Caco-2 (cell line): Measurements from ENCODE around the gene PHF23. TPM values are rescaled to one million over a fixed set of nuclear protein-coding genes. Genes with fewer than 3 reads are reported as not detected.

ENCODE experiments used
- Bru-seq: library from RNA; stranded (reverse); fragments of 400-500 nt; gene quantifications from one replicate; lab custom pipeline; 2021; lab: Mats Ljungman, UMichigan
- BruChase-seq, 2 experiments: library from RNA; stranded (reverse); fragments of 400-500 nt; gene quantifications; one replicate each; lab custom pipeline; 2021; lab: Mats Ljungman, UMichigan
- BruUV-seq: library from RNA; stranded (reverse); fragments of 400-500 nt; replicated peaks from 2 replicates; lab custom pipeline; 2021; lab: Mats Ljungman, UMichigan
- CTCF ChIA-PET: fragments of 300-600 bp; sonication (Branson Sonifier 250); formaldehyde crosslinking; loops from one replicate; lab custom pipeline; 2022; ENCODE audit warnings: antibody characterized with exemption; lab: Charles Lee
- POLR2A ChIA-PET: fragments of 300-600 bp; sonication (Branson Sonifier 250); formaldehyde crosslinking; loops from one replicate; lab custom pipeline; 2022; ENCODE audit warnings: antibody characterized with exemption; lab: Charles Lee
- DNase-seq, 2 experiments: peaks; one replicate each; pipeline versions ENCODE4 v3.0.0 to v3.0.0-alpha.2; 2020 to 2022
- H3K27me3 ChIP-seq: replicated peaks from 2 replicates; pipeline ENCODE4 v1.6.0; 2011; ENCODE audit warnings: low read length; ENCODE audit not compliant: control insufficient read depth, insufficient read depth
- H3K36me3 ChIP-seq: 2 replicates; pipeline ENCODE4 v1.5.1; 2011; ENCODE audit warnings: low read length; ENCODE audit not compliant: control insufficient read depth, insufficient read depth
- H3K4me1 ChIP-seq: fragments of 250-450 bp; sonication (Bioruptor Pico); 2 replicates; pipeline ENCODE4 v1.5.1; 2020; ENCODE audit warnings: mild to moderate bottlenecking
- H3K4me3 ChIP-seq: 2 replicates; pipeline ENCODE4 v1.5.1; 2011; ENCODE audit warnings: low read depth, mild to moderate bottlenecking, control low read depth, low read length
- H3K9me3 ChIP-seq: fragments of 250-450 bp; sonication (Bioruptor Pico); 2 replicates; pipeline ENCODE4 v1.5.1; 2020; ENCODE audit warnings: mild to moderate bottlenecking, moderate library complexity
- H3K27ac Mint-ChIP-seq: one replicate; pipeline ENCODE4 v1.8.0; 2022; ENCODE audit warnings: mixed read lengths; ENCODE audit not compliant: unreplicated experiment
- H3K27me3 Mint-ChIP-seq: one replicate; pipeline ENCODE4 v1.8.0; 2022; ENCODE audit warnings: mixed read lengths; ENCODE audit not compliant: insufficient read depth, unreplicated experiment
- H3K36me3 Mint-ChIP-seq: one replicate; pipeline ENCODE4 v1.8.0; 2022; ENCODE audit warnings: mild to moderate bottlenecking, mixed read lengths; ENCODE audit not compliant: insufficient read depth, unreplicated experiment
- H3K4me1 Mint-ChIP-seq: one replicate; pipeline ENCODE4 v1.8.0; 2022; ENCODE audit warnings: low read depth, mixed read lengths; ENCODE audit not compliant: unreplicated experiment
- H3K4me3 Mint-ChIP-seq: one replicate; pipeline ENCODE4 v1.8.0; 2022; ENCODE audit warnings: mild to moderate bottlenecking, moderate library complexity, mixed read lengths; ENCODE audit not compliant: unreplicated experiment
- H3K9me3 Mint-ChIP-seq: one replicate; pipeline ENCODE4 v1.8.0; 2022; ENCODE audit warnings: mixed read lengths; ENCODE audit not compliant: unreplicated experiment
- CTCF ChIP-seq, 2 experiments: fragments of 200-600 bp in 1 of 2; IDR thresholded peaks; 1 replicate in 1 of 2; 2 replicates in 1 of 2; pipeline versions ENCODE4 v1.5.1 to v1.8.0; 2011 to 2022; ENCODE audit warnings: antibody characterized with exemption in 1 of 2, control low read depth in 1 of 2, inconsistent platforms in 1 of 2, low read depth in 1 of 2, low read length in 1 of 2, mild to moderate bottlenecking in 1 of 2, moderate library complexity in 1 of 2; ENCODE audit not compliant: insufficient read depth in 1 of 2, severe bottlenecking in 1 of 2, unreplicated experiment in 1 of 2
- intact Hi-C: fragments of 100-400 bp; cut with micrococcal nuclease; formaldehyde crosslinking; loops from one replicate; pipeline ENCODE4 v1.10.0; 2022; ENCODE audit not compliant: unreplicated experiment
- long read RNA-seq: library from polyadenylated mRNA; stranded (forward); transcript quantifications from one replicate; pipeline ENCODE4 v2.0.0, GENCODE V29; 2022
- total RNA-seq: library from RNA; stranded (reverse); gene quantifications from 2 replicates; pipeline ENCODE4 v1.2.3, GENCODE V29; 2022

The PHF23 gene
- 20.5 and 20.6 TPM in 2 replicates for total RNA-seq
- percentile 58 among the genes with signal in this experiment for Bru-seq, nascent RNA
- BruChase-seq, experiment 1, labeled RNA remaining after a 2-hour chase: percentile 86 among the genes with signal in this experiment
- BruChase-seq, experiment 2, labeled RNA remaining after a 6-hour chase: percentile 66 among the genes with signal in this experiment
- long read RNA-seq, transcript PHF23-201 (5 exons, 2,037 nt): major isoform, 33 of 46 reads
- long read RNA-seq, transcript PHF23-205 (5 exons, 1,768 nt): minor isoform, 5 of 46 reads
- long read RNA-seq, partial matches to known transcripts: 3 of 46 reads
- long read RNA-seq, other reads (novel, unspliced or antisense): 5 of 46 reads

GRCh38 chr17:7239091-7240027, at the start of gene PHF23:
Gene PHF23, minus strand, starts transcription at chr17:7239457. Its CDS starts 178 bp downstream, at chr17:7239279.
- peak within 1 kb of the TSS; percentile 94 for H3K4me3 Mint-ChIP-seq
- peak; percentile 93 to 96 for DNase-seq
- H3K4me1 Mint-ChIP-seq: peaks cover 22% of the 10 kb centered on the region
- no peaks in the 10 kb centered on the region for H3K9me3 ChIP-seq
- no peak for TF ChIP-seq CTCF (IDR thresholded peaks at IDR 0.05; ENCODE audit: insufficient read depth in 1 of 2, low read depth in 1 of 2, low read length in 1 of 2, severe bottlenecking in 1 of 2, unreplicated experiment in 1 of 2)
- H3K27me3 ChIP-seq: no peaks in the 10 kb centered on the region
- peaks cover 68% of the 10 kb centered on the region for H3K36me3 Mint-ChIP-seq
- BruUV-seq: no TSS peak
- intact Hi-C loops: loop anchor here (1.0 kb wide), 1 partner anchor 13 kb away; the partner anchor contains the start of gene ELP5
- H3K27ac Mint-ChIP-seq: peak within 1 kb of the TSS; percentile 82
- ChIA-PET POLR2A (no interaction called here), CTCF (interaction anchor here (0.7 to 1.4 kb wide), 3 partner anchors 19 to 70 kb away, joined by 3 to 4 read pairs (median 3); no protein-coding TSS in a partner anchor)
- H3K9me3 Mint-ChIP-seq: no peaks in the 10 kb centered on the region
- H3K4me1 ChIP-seq: peaks cover 6% of the 10 kb centered on the region; the same call in 1 of the 2 replicates
- H3K36me3 ChIP-seq: no peaks in the 10 kb centered on the region; the same call in 1 of the 2 replicates
- peaks cover 3% of the 10 kb centered on the region for H3K27me3 Mint-ChIP-seq
- H3K4me3 ChIP-seq: peak within 1 kb of the TSS; percentile 77

GRCh38 chr17:7285679-7286078, 46.4 kb upstream of the PHF23 start:
- Histone ChIP-seq H3K27me3 (no peaks in the 10 kb centered on the region), H3K4me3 (no peak overlapping the region), H3K4me1 (no peaks in the 10 kb centered on the region; the same call in 1 of the 2 replicates), H3K9me3 (no peaks in the 10 kb centered on the region), H3K36me3 (no peaks in the 10 kb centered on the region)
- intact Hi-C loops: no loop called here
- H3K27me3 Mint-ChIP-seq: no peaks in the 10 kb centered on the region
- no peak overlapping the region for H3K27ac Mint-ChIP-seq
- no peak for DNase-seq
- ChIA-PET CTCF (no interaction called here), POLR2A (no interaction called here)
- BruUV-seq: no TSS peak
- peaks cover 5% of the 10 kb centered on the region for H3K36me3 Mint-ChIP-seq
- H3K9me3 Mint-ChIP-seq: no peaks in the 10 kb centered on the region
- no peak overlapping the region for H3K4me3 Mint-ChIP-seq
- no peak for TF ChIP-seq CTCF (IDR thresholded peaks at IDR 0.05; ENCODE audit: insufficient read depth in 1 of 2, low read depth in 1 of 2, low read length in 1 of 2, severe bottlenecking in 1 of 2, unreplicated experiment in 1 of 2)
- H3K4me1 Mint-ChIP-seq: no peaks in the 10 kb centered on the region

- no peak for DNase-seq
- ChIA-PET CTCF (no interaction called here), POLR2A (no interaction called here)
- intact Hi-C loops: no loop called here
- H3K4me1 ChIP-seq: peaks cover 3% of the 10 kb centered on the region; the same call in 1 of the 2 replicates
- H3K9me3 Mint-ChIP-seq: no peaks in the 10 kb centered on the region
- peaks cover 5% of the 10 kb centered on the region for H3K36me3 Mint-ChIP-seq
- no peak for TF ChIP-seq CTCF (IDR thresholded peaks at IDR 0.05; ENCODE audit: insufficient read depth in 1 of 2, low read depth in 1 of 2, low read length in 1 of 2, severe bottlenecking in 1 of 2, unreplicated experiment in 1 of 2)
- no peaks in the 10 kb centered on the region for H3K9me3 ChIP-seq
- no peak overlapping the region for H3K27ac Mint-ChIP-seq
- H3K4me3 Mint-ChIP-seq: no peak overlapping the region
- H3K27me3 Mint-ChIP-seq: no peaks in the 10 kb centered on the region
- no TSS peak for BruUV-seq
- no peak overlapping the region for H3K4me3 ChIP-seq
- no peaks in the 10 kb centered on the region for H3K27me3 ChIP-seq
- peaks cover 7% of the 10 kb centered on the region for H3K4me1 Mint-ChIP-seq
- no peaks in the 10 kb centered on the region for H3K36me3 ChIP-seq
Observed at GRCh38 chr17:7284911-7285310, 45.7 kb upstream of the PHF23 start.
